ENCODE data around the gene TCF4.

The TCF4 gene

DNA sequence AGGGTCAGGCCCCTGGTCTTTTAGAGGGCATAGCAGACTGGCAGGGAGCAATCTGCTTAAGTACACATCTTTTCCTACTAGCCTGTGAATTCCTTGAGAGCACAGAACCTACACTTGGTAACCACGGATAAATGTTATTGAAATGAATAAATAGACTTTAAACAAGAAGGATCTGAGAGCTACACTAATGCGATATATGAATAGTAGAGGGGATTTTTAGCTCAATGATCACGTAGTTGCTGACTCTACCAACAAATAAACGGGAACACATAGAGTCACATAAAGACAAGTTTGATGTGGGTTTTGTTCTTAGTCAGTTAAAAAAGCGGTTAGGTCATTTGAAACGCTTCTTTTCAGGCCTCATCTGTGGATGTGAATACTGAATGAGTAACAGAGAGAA lies 338.4 kb downstream of the TCF4 start:
- no peaks in the 10 kb centered on the region for H3K27me3 Mint-ChIP-seq
- ATAC-seq (replicated peaks) (no peak), DNase-seq (no peak)
- no peak overlapping the region for H3K27ac Mint-ChIP-seq
- no peaks in the 10 kb centered on the region for H3K9me3 Mint-ChIP-seq
- H3K36me3 Mint-ChIP-seq (ENCODE audit: insufficient read depth) = no peaks in the 10 kb centered on the region
- H3K4me1 Mint-ChIP-seq (ENCODE audit: low read depth in 2 of 2) = no peaks in the 10 kb centered on the region
- no peak overlapping the region for H3K4me3 Mint-ChIP-seq

DNA sequence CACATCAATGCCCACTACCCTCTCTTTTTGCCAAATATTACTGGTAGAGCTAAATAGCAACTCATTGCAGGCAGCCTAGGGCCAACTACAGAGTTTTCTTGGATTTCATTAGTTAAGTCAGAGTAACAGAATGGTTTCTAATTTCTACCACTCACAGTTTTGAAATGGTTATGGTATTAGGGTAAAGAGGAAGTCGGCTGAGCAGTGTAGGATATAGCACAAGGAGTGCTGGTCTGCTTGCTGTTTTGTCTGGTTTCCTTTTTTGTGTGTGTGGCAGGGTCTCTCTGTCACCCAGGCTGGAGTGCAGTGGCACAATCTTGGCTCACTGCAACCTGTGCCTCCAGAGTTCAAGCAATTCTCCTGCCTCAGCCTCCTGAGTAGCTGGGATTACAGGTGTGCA lies 339.5 kb downstream of the TCF4 start:
- H3K36me3 Mint-ChIP-seq (ENCODE audit: insufficient read depth) = no peaks in the 10 kb centered on the region
- no peaks in the 10 kb centered on the region for H3K9me3 Mint-ChIP-seq
- no peaks in the 10 kb centered on the region for H3K27me3 Mint-ChIP-seq
- no peak overlapping the region for H3K27ac Mint-ChIP-seq
- no peaks in the 10 kb centered on the region for H3K4me1 Mint-ChIP-seq (ENCODE audit: low read depth in 2 of 2)
- ATAC-seq (replicated peaks) (no peak), DNase-seq (no peak)
- no peak overlapping the region for H3K4me3 Mint-ChIP-seq

DNA sequence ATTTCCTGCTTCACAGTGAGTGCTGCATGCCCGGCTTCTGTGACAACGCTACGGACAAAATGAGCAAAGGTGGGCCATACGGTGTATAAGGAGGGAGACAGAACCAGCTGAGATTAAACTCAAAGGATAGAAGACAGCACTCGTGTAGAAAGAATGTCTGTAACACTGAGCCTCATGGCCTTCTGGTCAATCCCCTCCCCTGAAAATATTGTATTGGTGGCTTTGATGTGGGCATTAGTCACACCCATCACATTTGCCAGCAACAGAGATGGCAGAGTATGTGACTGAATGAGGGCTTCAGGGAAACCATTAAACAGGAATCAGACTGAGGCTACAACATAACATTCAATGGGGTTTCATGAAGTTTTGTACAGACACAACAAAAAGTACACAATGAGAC lies 341.0 kb downstream of the TCF4 start:
- Mint-ChIP-seq H3K4me1 (ENCODE audit: low read depth in 2 of 2) (no peaks in the 10 kb centered on the region), H3K4me3 (no peak overlapping the region), H3K9me3 (no peaks in the 10 kb centered on the region), H3K27me3 (no peaks in the 10 kb centered on the region), H3K36me3 (ENCODE audit: insufficient read depth) (no peaks in the 10 kb centered on the region), H3K27ac (no peak overlapping the region)
- DNase-seq (no peak), ATAC-seq (replicated peaks) (no peak)

DNA sequence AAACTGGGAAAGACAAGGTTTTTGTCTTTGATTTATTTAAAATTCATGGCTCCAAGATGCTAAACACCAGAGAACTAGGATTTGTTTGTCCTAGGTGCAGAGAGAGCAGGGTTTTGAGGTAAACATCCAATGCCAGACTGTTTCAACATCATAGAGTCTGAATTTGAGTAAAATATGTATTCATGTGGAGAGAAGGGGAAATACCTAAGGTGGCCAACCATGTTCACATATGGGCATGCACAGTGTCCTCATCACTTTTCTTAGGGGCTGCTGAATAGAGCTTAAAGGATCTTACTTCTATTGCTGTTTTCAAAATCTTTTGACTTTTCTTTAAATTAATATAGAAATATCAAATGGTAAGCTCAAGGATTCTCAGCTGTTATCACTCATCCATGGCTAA lies 341.7 kb downstream of the TCF4 start:
- no peaks in the 10 kb centered on the region for H3K36me3 Mint-ChIP-seq (ENCODE audit: insufficient read depth)
- no peaks in the 10 kb centered on the region for H3K9me3 Mint-ChIP-seq
- no peak for DNase-seq
- no peaks in the 10 kb centered on the region for H3K4me1 Mint-ChIP-seq (ENCODE audit: low read depth in 2 of 2)
- no peaks in the 10 kb centered on the region for H3K27me3 Mint-ChIP-seq
- no peak for ATAC-seq (replicated peaks)
- no peak overlapping the region for H3K4me3 Mint-ChIP-seq
- H3K27ac Mint-ChIP-seq = no peak overlapping the region

DNA sequence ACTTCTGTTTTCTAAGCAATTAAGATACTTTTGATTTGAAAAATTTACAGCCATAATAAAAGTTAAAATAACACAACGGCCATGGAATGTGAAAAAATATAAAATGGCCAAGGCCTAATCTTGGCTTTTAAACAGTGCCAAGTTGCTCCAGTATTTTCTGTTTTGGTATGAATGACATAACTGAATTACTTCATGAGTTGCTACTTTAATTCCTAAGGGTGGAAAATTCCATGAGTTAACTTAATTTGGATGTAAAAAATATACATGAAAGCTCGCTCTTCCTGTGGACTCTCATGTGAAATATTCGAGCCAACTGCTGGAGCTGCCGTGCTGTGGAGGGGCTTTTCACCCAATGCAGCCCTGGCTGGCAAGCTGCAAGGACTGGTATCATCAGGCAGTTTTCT lies 342.8 kb downstream of the TCF4 start:
- Mint-ChIP-seq H3K4me1 (ENCODE audit: low read depth in 2 of 2) (no peaks in the 10 kb centered on the region), H3K9me3 (no peaks in the 10 kb centered on the region), H3K36me3 (ENCODE audit: insufficient read depth) (no peaks in the 10 kb centered on the region), H3K4me3 (no peak overlapping the region), H3K27ac (no peak overlapping the region), H3K27me3 (no peaks in the 10 kb centered on the region)
- DNase-seq (no peak), ATAC-seq (replicated peaks) (no peak)

DNA sequence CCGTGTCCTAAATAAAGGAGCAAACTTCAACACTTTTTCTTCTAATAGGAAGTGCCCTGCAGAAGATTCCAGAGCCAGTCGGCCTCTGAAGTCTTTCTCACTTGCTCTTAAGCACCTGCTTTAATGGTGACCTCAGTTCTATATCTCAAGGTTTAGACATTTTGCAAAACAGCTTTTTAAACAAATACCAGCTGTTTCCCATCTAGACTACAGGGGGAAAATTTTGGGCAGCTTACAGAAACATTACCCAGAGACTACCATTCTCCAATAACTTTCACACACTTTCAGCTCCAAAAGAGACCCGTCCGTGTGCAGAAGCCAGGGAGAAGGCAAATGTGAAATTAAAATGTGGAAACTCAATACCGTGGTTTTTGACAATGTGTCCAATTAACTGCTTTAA lies 343.4 kb downstream of the TCF4 start:
- no peaks in the 10 kb centered on the region for H3K4me1 Mint-ChIP-seq (ENCODE audit: low read depth in 2 of 2)
- no peak for ATAC-seq (replicated peaks)
- no peak for DNase-seq
- no peak overlapping the region for H3K4me3 Mint-ChIP-seq
- no peaks in the 10 kb centered on the region for H3K9me3 Mint-ChIP-seq
- H3K27me3 Mint-ChIP-seq = no peaks in the 10 kb centered on the region
- H3K27ac Mint-ChIP-seq = no peak overlapping the region
- no peaks in the 10 kb centered on the region for H3K36me3 Mint-ChIP-seq (ENCODE audit: insufficient read depth)

DNA sequence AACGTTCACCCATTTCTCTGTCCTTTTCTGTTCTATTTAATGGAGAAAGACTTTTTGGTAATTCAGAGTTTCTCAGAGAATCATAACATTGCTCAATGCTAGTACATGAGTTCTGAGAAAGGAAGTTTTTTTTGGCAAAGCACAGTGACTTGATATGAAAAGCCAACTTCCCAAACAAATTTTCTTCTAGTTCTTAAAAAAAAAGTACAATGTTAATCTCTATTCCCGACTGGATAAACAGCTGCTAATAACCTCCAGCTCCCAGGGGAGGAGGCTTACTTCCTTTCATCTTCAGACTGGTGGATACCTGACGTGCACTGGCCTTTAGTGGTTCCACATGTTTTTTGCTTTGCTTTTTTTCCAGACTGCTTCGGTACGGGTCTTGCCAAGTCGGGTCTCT lies 344.1 kb downstream of the TCF4 start:
- Mint-ChIP-seq H3K4me1 (ENCODE audit: low read depth in 2 of 2) (no peaks in the 10 kb centered on the region), H3K27ac (no peak overlapping the region), H3K36me3 (ENCODE audit: insufficient read depth) (no peaks in the 10 kb centered on the region), H3K9me3 (no peaks in the 10 kb centered on the region), H3K4me3 (no peak overlapping the region), H3K27me3 (no peaks in the 10 kb centered on the region)
- DNase-seq = no peak
- no peak for ATAC-seq (replicated peaks)

DNA sequence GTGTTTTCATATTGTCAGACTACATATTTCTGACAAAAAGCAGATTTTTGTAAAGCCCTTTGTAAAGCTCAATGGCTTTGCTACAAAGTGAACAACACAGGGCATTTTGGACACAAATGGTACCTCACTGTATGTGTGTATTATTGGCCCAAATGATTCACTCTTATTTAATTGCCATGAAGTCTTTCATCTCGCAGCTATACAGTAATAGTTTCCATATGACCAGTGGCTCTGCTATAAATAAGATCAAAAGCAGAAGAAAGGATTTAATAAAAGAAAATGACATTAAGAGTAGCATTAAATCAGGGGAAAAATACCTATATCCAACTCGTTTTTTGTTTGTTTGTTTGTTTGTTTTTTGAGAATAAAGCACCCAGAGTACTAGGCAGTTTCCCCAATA lies 344.7 kb downstream of the TCF4 start:
- no peak for ATAC-seq (replicated peaks)
- Mint-ChIP-seq H3K4me3 (no peak overlapping the region), H3K27me3 (no peaks in the 10 kb centered on the region), H3K9me3 (no peaks in the 10 kb centered on the region), H3K36me3 (ENCODE audit: insufficient read depth) (no peaks in the 10 kb centered on the region), H3K4me1 (ENCODE audit: low read depth in 2 of 2) (no peaks in the 10 kb centered on the region), H3K27ac (no peak overlapping the region)
- no peak for DNase-seq

DNA sequence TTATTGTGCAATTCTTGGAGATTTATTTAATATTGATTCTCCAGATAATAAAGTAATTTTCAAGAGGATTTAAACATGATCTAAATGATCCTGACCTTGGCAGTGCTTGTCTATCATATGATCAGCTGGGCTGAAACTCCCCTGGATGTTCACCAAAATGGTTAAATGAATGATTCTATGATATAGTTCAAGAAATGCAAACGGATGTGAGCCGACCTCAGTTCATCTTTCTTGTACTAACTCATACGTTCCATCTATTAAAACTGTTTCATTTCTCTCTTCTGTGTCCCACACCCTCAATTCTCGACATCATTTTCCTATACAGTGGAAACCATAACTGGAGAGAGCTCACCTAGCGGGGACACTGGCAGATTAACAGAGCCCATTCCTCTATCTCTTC lies 347.0 kb downstream of the TCF4 start:
- ATAC-seq (replicated peaks) (no peak), DNase-seq (no peak)
- no peak overlapping the region for H3K4me3 Mint-ChIP-seq
- H3K4me1 Mint-ChIP-seq (ENCODE audit: low read depth in 2 of 2) = no peaks in the 10 kb centered on the region
- H3K36me3 Mint-ChIP-seq (ENCODE audit: insufficient read depth) = no peaks in the 10 kb centered on the region
- H3K27ac Mint-ChIP-seq = no peak overlapping the region
- H3K9me3 Mint-ChIP-seq = no peaks in the 10 kb centered on the region
- no peaks in the 10 kb centered on the region for H3K27me3 Mint-ChIP-seq

DNA sequence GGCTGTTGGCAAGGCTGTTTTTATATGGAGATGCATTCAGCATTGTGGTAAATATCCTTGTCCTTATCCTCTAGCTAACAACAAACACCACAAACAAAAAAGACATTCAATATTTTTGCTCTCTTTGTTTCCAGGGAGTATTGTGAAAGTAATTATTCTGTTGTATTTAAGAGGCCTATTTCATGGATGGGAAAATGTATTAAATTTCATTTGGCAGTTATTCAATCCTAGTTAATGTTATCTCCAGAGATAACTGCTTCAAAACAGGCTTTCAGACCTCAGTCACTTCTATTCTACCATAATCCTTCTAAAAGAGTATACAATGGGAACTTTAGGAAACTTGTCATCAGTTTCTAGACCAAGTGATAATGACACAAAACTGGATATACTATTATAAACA lies 348.3 kb downstream of the TCF4 start:
- Mint-ChIP-seq H3K4me3 (no peak overlapping the region), H3K27ac (no peak overlapping the region), H3K36me3 (ENCODE audit: insufficient read depth) (no peaks in the 10 kb centered on the region), H3K4me1 (ENCODE audit: low read depth in 2 of 2) (no peaks in the 10 kb centered on the region), H3K27me3 (no peaks in the 10 kb centered on the region), H3K9me3 (no peaks in the 10 kb centered on the region)
- ATAC-seq (replicated peaks) (no peak), DNase-seq (no peak)

DNA sequence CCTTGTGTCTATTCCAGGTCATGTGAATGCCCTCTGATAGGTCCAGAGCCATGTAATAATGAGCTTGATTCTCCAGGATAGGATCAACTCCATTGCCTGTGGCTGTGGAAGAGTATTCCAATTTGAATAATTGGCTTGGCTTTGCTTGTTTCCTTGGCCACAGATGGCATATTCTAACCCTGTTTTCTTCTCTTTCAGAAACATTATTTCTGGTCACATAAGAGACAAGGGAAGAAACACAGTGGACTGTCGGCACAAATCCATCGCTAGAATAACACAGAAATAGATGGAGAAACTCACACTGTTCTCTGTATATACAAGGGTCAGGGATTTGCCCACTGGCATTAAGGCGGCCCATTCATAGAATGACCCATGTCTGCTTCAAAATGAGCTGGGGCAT lies 350.3 kb downstream of the TCF4 start:
- ATAC-seq (replicated peaks) (no peak), DNase-seq (no peak)
- Mint-ChIP-seq H3K27ac (no peak overlapping the region), H3K36me3 (ENCODE audit: insufficient read depth) (no peaks in the 10 kb centered on the region), H3K9me3 (no peaks in the 10 kb centered on the region), H3K4me1 (ENCODE audit: low read depth in 2 of 2) (no peaks in the 10 kb centered on the region), H3K4me3 (no peak overlapping the region), H3K27me3 (no peaks in the 10 kb centered on the region)

DNA sequence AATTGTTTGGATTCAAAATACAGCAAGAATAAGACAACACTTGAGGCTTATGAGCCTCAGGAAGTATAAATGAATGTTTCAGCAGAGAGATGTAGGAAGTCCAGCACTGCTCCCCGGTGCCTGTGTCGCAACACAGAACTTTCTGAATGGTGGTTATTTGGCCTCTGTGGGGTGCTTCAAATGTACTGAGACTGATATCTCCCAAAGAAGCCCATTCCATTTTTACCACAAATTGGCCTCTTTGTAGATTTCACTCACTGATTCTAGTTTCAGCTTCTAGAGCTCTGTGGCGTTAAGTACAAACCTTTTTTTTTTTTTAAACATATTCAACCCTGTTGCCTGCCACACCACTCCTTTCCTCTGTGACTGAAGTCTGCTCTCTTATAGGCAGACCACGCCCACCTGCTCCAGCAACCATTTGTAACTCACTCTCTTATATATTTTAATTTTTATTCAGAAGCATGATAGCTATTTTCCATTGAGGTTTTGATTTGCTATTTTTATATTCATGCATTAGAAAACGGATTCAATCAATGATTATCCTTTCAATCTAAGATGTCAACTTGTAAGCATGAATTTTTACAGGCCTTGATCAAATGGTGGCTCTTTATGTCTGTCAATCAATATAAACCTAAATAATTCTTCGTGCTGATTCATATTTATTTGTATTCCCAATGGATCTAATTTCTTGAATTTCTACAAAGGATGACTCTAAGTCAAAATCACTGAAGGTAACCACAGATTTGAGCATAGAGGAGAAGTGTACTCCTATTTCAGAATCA lies 351.7 kb downstream of the TCF4 start:
- Mint-ChIP-seq H3K9me3 (no peaks in the 10 kb centered on the region), H3K4me1 (ENCODE audit: low read depth in 2 of 2) (no peaks in the 10 kb centered on the region), H3K27ac (no peak overlapping the region), H3K27me3 (no peaks in the 10 kb centered on the region), H3K4me3 (no peak overlapping the region), H3K36me3 (ENCODE audit: insufficient read depth) (peaks cover 5% of the 10 kb centered on the region)
- DNase-seq = no peak
- ATAC-seq (replicated peaks) = no peak

DNA sequence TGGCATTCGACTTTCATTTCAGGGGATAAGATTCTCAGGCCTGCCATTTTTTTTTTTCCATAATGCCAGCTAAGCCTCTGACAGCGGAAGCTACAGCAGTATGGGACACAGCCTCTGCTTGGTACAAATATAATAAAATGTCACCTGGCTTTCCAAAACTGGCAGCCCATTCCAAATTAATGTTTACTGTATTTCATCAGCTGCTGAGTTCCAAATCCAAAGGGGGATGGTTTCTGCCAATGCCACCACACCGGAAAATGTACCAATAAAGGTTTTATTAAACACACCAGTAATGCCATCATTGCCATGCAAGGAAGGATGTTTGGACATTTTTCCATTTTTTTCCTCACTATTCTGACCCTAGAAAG lies 352.9 kb downstream of the TCF4 start:
- DNase-seq (no peak), ATAC-seq (replicated peaks) (no peak)
- Mint-ChIP-seq H3K27ac (no peak overlapping the region), H3K4me3 (no peak overlapping the region), H3K36me3 (ENCODE audit: insufficient read depth) (peaks cover 6% of the 10 kb centered on the region), H3K4me1 (ENCODE audit: low read depth in 2 of 2) (no peaks in the 10 kb centered on the region), H3K27me3 (no peaks in the 10 kb centered on the region), H3K9me3 (no peaks in the 10 kb centered on the region)

DNA sequence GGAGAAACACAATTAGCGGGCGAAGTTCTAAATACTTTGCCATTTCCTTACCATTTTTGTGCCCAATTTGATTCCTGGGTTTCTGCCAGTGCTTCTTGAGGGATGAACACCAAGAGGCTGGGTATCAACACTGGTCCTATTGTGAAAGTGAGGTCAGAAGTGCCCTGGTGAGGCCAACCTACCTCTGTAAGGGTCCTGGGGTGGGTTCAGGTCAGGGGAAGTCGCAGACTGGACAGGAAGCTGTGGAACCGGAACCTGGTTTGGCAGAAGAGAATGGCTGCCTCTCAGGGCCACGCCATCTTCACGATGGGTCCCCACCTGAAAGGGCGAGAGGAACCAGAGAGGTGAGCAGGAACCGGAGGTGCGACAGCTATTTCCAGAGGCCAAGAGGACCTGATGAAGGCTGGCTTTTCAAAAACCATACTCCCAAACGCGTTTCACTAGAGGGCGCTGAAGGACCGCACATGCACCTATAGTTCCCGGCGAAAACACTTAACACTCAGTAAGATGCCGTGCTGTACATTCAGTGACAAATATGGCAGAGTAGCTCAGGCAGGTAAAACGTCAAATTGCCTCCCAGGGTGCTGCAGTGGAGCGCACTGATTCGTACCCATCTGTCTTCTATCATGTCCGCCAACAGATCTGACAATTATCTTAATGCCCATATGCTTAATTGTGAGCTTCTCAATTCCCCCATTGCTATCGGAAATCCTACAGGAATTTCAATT lies 353.5 kb downstream of the TCF4 start:
- no peak overlapping the region for H3K27ac Mint-ChIP-seq
- no peak overlapping the region for H3K4me3 Mint-ChIP-seq
- H3K36me3 Mint-ChIP-seq (ENCODE audit: insufficient read depth) = peaks cover 6% of the 10 kb centered on the region
- ATAC-seq (replicated peaks) = peak; percentile 51
- no peaks in the 10 kb centered on the region for H3K27me3 Mint-ChIP-seq
- no peaks in the 10 kb centered on the region for H3K4me1 Mint-ChIP-seq (ENCODE audit: low read depth in 2 of 2)
- H3K9me3 Mint-ChIP-seq = no peaks in the 10 kb centered on the region
- peak in 2 of 3 experiments; percentile 4 to 15 for DNase-seq
